ENCODE results near the gene ATP1B1. TPM values are rescaled to one million over a fixed set of nuclear protein-coding genes. Genes with fewer than 3 reads are reported as not detected.

The ATP1B1 gene
- total and polyA plus RNA-seq, 2 of the 13 experiments (the other 11 are each of a cell fraction or from before 2014, with no cell fraction given): 134 to 135 TPM

- TF ChIP-seq HNF4G (IDR thresholded peaks at IDR 0.05; ENCODE audit: borderline replicate concordance, low read depth, low read length): peak; percentile 99
- peak; percentile 96 for TF ChIP-seq HNF4G (CRISPR knock-in tag; IDR thresholded peaks at IDR 0.05; ENCODE audit: borderline replicate concordance, low read depth)
- TF ChIP-seq KDM1A (CRISPR knock-in tag; IDR thresholded peaks at IDR 0.05): peak; percentile 93
- peak; percentile 88 for TF ChIP-seq HDAC1 (CRISPR knock-in tag; IDR thresholded peaks at IDR 0.05)
- TF ChIP-seq ZNF816 (CRISPR knock-in tag; IDR thresholded peaks at IDR 0.05; ENCODE audit: borderline replicate concordance): peak; percentile 82; the same call in 1 of the 2 replicates
- peak; percentile 99 for TF ChIP-seq POGZ (CRISPR knock-in tag; IDR thresholded peaks at IDR 0.05)
- peak; percentile 30; the same call in 1 of the 2 replicates for TF ChIP-seq SKIL (CRISPR knock-in tag; IDR thresholded peaks at IDR 0.05; ENCODE audit: borderline replicate concordance)
- TF ChIP-seq HNF4A (CRISPR knock-in tag; IDR thresholded peaks at IDR 0.05): peak; percentile 100
- TF ChIP-seq JUN (CRISPR knock-in tag; IDR thresholded peaks at IDR 0.05): peak; percentile 88
- no peak for TF ChIP-seq LCORL (IDR thresholded peaks at IDR 0.05)
- peak; percentile 76 for TF ChIP-seq LCORL (CRISPR knock-in tag; IDR thresholded peaks at IDR 0.05)
- TF ChIP-seq HNF1A (IDR thresholded peaks at IDR 0.05; ENCODE audit: low read depth): peak; percentile 99
- TF ChIP-seq HNF1A (CRISPR knock-in tag; IDR thresholded peaks at IDR 0.05; ENCODE audit: borderline replicate concordance): peak; percentile 99
- 0 out of 2 replicates have a peak, but pooled peaks have one; percentile 35 for TF ChIP-seq NCOA1 (CRISPR knock-in tag; IDR thresholded peaks at IDR 0.05)
- no peak for TF ChIP-seq SMAD9 (CRISPR knock-in tag; IDR thresholded peaks at IDR 0.05)
- no peak for TF ChIP-seq SRSF4 (IDR thresholded peaks at IDR 0.05; ENCODE audit: low read depth, low read length, poor library complexity, severe bottlenecking)
- TF ChIP-seq KDM4B (CRISPR knock-in tag; IDR thresholded peaks at IDR 0.05): peak; percentile 34; the same call in 1 of the 2 replicates
- peak; percentile 44; the same call in 1 of the 2 replicates for TF ChIP-seq ZNF691 (CRISPR knock-in tag; IDR thresholded peaks at IDR 0.05; ENCODE audit: borderline replicate concordance, low read depth)
- TF ChIP-seq DNMT3B (CRISPR knock-in tag; conservative IDR thresholded peaks at IDR 0.05): peak; percentile 73; the same call in 1 of the 2 replicates
- TF ChIP-seq CCDC6 (CRISPR knock-in tag; IDR thresholded peaks at IDR 0.05): peak; percentile 64; the same call in 1 of the 2 replicates
Observed at GRCh38 chr1:169148472-169149252, 42.2 kb downstream of the ATP1B1 start (continued).
